Thoracic aorta (tissue), 2 donors: Measurements from ENCODE around the gene KNDC1. TPM values are rescaled to one million over a fixed set of nuclear protein-coding genes. Genes with fewer than 3 reads are reported as not detected.

Source experiments
- ATAC-seq: fragments of 150-250 bp; one replicate; pipeline ENCODE4 v1.8.0; 2017; ENCODE audit warnings: low read depth; ENCODE audit not compliant: insufficient number of reproducible peaks, low FRiP score
- DNase-seq: peaks from one replicate; pipeline ENCODE4 v3.0.0-alpha.2; 2020; ENCODE audit warnings: low spot score
- H3K27ac ChIP-seq, 2 donors: fragments of 200-600 bp; sonication (generic); 1 replicate in 1 of 2; 2 replicates in 1 of 2; pipeline ENCODE4 v1.5.1; 2016; ENCODE audit warnings: mild to moderate bottlenecking in 2 of 2, moderate library complexity in 2 of 2
- H3K27me3 ChIP-seq: fragments of 200-600 bp; sonication (generic); replicated peaks from 2 replicates; pipeline ENCODE4 v1.6.0; 2016; ENCODE audit warnings: mild to moderate bottlenecking; ENCODE audit not compliant: insufficient read depth
- H3K36me3 ChIP-seq: fragments of 200-600 bp; sonication (generic); one replicate; pipeline ENCODE4 v1.5.1; 2016
- H3K4me1 ChIP-seq, 2 donors: fragments of 200-600 bp; sonication (generic); 1 replicate in 1 of 2; 2 replicates in 1 of 2; pipeline versions ENCODE4 v1.5.1 to v1.6.0; 2016; ENCODE audit warnings: low read depth in 2 of 2, mild to moderate bottlenecking in 1 of 2; ENCODE audit not compliant: control insufficient read depth in 1 of 2
- H3K4me3 ChIP-seq: fragments of 200-600 bp; sonication (generic); 2 replicates; pipeline ENCODE4 v1.5.1; 2016; ENCODE audit warnings: mild to moderate bottlenecking
- H3K9me3 ChIP-seq: fragments of 200-600 bp; sonication (generic); 2 replicates; pipeline ENCODE4 v1.5.1; 2016
- total RNA-seq, 2 donors: library from RNA; depleted of rRNA; stranded (reverse); fragments of >200 nt; gene quantifications; one replicate each; pipeline versions ENCODE4 v1.1.0 to v1.2.3, GENCODE V29; 2016
- TF ChIP-seq, protein P1 (sequence below): fragments of 200-600 bp; sonication (generic); IDR thresholded peaks from one replicate; pipeline ENCODE4 v1.5.1; 2019; ENCODE audit warnings: antibody characterized with exemption

The KNDC1 gene
- total RNA-seq, 2 donors from 2014 or later, result 0.14 to 0.95 TPM

DNA sequence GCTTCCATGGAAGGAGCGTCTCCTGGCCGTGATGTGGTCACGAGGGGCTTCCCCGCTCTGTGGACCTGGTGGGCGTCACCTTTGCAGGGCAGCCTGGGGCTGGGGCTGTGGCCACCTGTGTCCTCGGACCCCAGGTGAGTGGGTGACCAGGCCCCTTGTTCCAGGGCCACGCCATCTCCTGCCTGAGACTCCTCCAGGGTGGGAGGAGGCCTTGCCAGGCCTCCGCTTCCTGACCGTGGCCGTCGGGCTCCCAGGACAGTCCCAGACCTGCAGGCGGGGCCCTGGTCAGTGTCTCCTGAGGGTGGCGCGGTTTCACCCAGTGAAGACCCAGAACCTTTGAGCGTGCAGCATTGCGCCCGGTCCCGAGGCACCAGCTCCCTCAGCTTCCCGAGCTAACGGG lies 49.6 kb downstream of the KNDC1 start:
- Histone ChIP-seq H3K27ac (no peak overlapping the region), H3K27me3 (no peaks in the 10 kb centered on the region), H3K4me3 (no peak overlapping the region), H3K36me3 (no peaks in the 10 kb centered on the region), H3K9me3 (no peaks in the 10 kb centered on the region), H3K4me1 (no peaks in the 10 kb centered on the region)
- DNase-seq, result no peak
- TF ChIP-seq, protein P1, sequence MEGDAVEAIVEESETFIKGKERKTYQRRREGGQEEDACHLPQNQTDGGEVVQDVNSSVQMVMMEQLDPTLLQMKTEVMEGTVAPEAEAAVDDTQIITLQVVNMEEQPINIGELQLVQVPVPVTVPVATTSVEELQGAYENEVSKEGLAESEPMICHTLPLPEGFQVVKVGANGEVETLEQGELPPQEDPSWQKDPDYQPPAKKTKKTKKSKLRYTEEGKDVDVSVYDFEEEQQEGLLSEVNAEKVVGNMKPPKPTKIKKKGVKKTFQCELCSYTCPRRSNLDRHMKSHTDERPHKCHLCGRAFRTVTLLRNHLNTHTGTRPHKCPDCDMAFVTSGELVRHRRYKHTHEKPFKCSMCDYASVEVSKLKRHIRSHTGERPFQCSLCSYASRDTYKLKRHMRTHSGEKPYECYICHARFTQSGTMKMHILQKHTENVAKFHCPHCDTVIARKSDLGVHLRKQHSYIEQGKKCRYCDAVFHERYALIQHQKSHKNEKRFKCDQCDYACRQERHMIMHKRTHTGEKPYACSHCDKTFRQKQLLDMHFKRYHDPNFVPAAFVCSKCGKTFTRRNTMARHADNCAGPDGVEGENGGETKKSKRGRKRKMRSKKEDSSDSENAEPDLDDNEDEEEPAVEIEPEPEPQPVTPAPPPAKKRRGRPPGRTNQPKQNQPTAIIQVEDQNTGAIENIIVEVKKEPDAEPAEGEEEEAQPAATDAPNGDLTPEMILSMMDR, result no peak
- no peak for ATAC-seq

DNA sequence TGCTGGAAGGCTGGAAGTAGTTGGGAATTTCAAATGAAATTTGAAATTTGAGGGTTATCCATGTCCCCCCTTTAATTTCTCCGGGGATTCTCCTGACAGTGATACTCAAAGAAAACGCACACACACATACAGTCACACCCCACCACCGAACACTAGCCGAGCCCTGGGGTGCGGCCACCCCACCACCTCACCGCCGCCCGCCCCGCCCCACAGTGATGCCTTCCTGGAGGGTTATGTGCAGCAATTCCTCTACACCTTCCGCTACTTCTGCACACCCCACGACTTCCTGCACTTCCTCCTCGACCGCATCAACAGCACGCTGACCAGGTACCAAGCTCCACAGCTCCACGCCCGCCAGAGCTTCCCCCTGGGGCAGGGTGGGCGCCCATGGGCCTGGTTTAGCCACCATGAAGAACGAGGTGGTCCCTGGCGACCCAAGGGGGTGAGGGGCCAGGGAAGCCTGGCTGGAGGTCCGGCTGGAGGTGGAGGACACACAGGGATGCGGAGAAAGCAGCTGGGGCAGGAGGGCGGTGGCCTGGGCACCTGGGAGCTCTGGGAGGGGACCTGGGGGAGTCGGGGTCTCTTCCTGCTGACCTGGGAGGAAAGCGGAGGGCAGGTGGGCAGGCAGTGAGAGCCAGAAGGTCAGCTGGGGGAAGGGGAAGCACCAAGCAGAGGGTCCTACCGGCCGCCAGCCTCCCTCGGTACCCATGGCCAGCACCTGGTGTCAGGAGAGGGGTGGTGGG lies 50.5 kb downstream of the KNDC1 start:
- no peak overlapping the region for H3K27ac ChIP-seq
- H3K4me1 ChIP-seq, result no peaks in the 10 kb centered on the region
- H3K4me3 ChIP-seq, result no peak overlapping the region
- no peaks in the 10 kb centered on the region for H3K36me3 ChIP-seq
- TF ChIP-seq, protein P1, result no peak
- H3K27me3 ChIP-seq, result no peaks in the 10 kb centered on the region
- no peak for DNase-seq
- H3K9me3 ChIP-seq, result no peaks in the 10 kb centered on the region
- ATAC-seq, result no peak

DNA sequence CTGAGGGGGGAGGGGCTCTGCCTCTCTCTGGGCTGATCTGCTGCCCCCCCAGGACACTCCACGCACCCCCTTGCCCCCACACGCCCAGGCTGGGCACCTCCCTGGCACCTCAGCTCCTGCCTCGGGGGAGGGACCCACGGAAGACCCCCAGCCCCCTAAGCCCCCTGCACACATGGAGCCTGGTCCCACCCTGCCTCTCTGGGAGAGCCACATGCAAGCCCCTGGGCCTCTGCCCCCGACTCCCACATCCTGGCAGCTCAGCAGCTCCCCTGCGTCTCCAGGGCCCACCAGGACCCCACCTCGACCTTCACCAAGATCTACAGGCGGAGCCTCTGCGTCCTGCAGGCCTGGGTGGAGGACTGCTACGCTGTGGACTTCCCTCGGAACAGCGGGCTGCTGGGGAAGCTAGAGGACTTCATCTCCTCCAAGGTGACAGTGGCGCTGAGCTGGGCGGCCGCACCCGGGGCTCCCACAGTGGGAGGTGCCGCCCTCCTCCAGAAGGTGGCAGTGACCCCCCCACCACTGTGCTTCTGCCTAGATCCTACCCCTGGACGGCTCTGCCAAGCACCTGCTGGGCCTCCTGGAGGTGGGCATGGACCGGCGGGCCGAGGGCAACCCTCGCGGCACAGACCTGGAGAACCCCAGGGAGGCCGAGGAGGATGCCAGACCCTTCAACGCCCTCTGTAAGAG lies 51.3 kb downstream of the KNDC1 start:
- Histone ChIP-seq H3K36me3 (no peaks in the 10 kb centered on the region), H3K4me3 (no peak overlapping the region), H3K4me1 (no peaks in the 10 kb centered on the region), H3K9me3 (no peaks in the 10 kb centered on the region), H3K27me3 (no peaks in the 10 kb centered on the region), H3K27ac (no peak overlapping the region)
- ATAC-seq (no peak), DNase-seq (no peak)
- TF ChIP-seq, protein P1, result no peak

DNA sequence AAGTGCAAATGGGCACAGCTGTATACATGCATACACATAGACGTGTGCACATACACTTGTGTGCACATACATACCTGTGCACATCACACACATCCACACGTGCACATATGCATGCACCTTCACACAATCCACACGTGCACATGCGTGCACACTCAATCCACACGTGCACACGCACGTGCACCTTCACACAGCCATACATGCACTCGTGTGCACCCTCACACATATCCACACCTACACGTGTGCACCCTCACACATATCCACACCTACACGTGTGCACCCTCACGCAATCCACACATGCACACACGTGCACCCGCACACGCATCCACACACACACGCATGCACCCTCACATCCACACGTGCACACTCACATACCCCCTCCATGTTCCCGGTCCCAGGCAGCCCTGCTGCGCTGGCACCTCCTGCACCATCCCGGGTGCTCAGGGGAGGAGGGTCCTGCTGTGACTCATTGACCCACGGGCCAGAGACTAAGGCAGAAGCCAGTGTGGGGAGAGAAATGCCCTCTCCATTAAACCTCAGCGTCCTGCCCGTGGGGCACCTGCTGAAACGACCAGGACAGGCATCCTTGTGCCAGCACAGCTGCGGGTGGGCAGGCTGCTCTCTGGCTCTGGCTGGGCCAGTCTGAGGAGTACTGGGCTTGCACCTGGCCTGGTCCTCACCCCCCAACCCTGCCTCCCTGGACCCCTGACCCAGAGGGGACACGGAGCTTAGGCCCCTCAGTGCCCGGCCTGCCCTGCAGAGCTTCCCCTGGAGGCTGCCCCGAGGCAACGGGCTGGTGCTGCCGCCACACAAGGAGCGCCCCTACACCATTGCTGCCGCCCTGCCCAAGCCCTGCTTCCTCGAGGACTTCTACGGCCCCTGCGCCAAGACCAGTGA lies 52.2 kb downstream of the KNDC1 start:
- TF ChIP-seq, protein P1, result no peak
- ATAC-seq (no peak), DNase-seq (no peak)
- H3K4me1 ChIP-seq, result no peaks in the 10 kb centered on the region
- no peak overlapping the region for H3K4me3 ChIP-seq
- no peaks in the 10 kb centered on the region for H3K36me3 ChIP-seq
- no peaks in the 10 kb centered on the region for H3K27me3 ChIP-seq
- H3K27ac ChIP-seq, result no peak overlapping the region
- H3K9me3 ChIP-seq, result no peaks in the 10 kb centered on the region
